ENCODE measurements around the gene PCAT7.
"Not testable (repeated sequence)": the region's sequence is repeated elsewhere in the genome, so short reads cannot be mapped to it uniquely, and the experiment has no call there.

PCAT7 gene

GRCh38 chr9:94534901-94535300, 20.0 kb upstream of the PCAT7 start:
- Mint-ChIP-seq H3K36me3 (ENCODE audit: insufficient read depth) (no peaks in the 10 kb centered on the region), H3K27ac (no peak overlapping the region), H3K4me3 (no peak overlapping the region)

DNA sequence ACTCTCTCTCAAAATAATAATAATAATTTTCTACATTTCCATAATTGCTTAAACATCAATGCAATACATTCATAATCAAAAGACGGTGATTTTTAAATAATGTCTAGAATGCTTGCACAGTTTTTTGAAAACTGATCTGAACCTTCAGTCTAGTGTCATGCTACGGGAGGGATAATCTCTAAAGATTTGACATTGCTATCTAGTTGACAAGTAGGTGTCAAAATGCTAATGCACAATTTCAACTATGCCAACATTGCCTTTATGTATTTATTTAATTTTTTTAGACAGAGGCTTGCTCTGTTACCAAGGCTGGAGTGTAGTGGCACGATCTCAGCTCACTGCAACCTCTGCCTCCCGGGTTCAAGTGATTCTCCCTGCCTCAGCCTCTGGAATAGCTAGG, 16.0 kb upstream of the PCAT7 start:
- H3K27me3 Mint-ChIP-seq = peaks cover 50 to 62% of the 10 kb centered on the region in 2 donors
- DNase-seq (no peak), ATAC-seq (replicated peaks) (no peak)
- no peak overlapping the region for H3K4me3 Mint-ChIP-seq
- no peaks in the 10 kb centered on the region for H3K4me1 Mint-ChIP-seq (ENCODE audit: low read depth in 2 of 2)
- H3K9me3 Mint-ChIP-seq = no peaks in the 10 kb centered on the region
- no peak overlapping the region for H3K27ac Mint-ChIP-seq
- H3K36me3 Mint-ChIP-seq (ENCODE audit: insufficient read depth) = no peaks in the 10 kb centered on the region

More at GRCh38 chr9:94534901-94535300, 20.0 kb upstream of the PCAT7 start:
- no peak for ATAC-seq (replicated peaks)
- H3K4me1 Mint-ChIP-seq (ENCODE audit: low read depth in 2 of 2) = no peaks in the 10 kb centered on the region
- no peak for DNase-seq
- no peaks in the 10 kb centered on the region for H3K9me3 Mint-ChIP-seq
- H3K27me3 Mint-ChIP-seq = peaks cover 27 to 48% of the 10 kb centered on the region in 2 donors

- peaks cover 53 to 67% of the 10 kb centered on the region in 2 donors for H3K27me3 Mint-ChIP-seq
- not testable (repeated sequence) for H3K36me3 Mint-ChIP-seq (ENCODE audit: insufficient read depth); H3K9me3 Mint-ChIP-seq; DNase-seq; ATAC-seq (replicated peaks); H3K27ac Mint-ChIP-seq; H3K4me1 Mint-ChIP-seq (ENCODE audit: low read depth in 2 of 2); H3K4me3 Mint-ChIP-seq
These were observed 10.5 kb upstream of the PCAT7 start for GRCh38 chr9:94544335-94544734.

DNA sequence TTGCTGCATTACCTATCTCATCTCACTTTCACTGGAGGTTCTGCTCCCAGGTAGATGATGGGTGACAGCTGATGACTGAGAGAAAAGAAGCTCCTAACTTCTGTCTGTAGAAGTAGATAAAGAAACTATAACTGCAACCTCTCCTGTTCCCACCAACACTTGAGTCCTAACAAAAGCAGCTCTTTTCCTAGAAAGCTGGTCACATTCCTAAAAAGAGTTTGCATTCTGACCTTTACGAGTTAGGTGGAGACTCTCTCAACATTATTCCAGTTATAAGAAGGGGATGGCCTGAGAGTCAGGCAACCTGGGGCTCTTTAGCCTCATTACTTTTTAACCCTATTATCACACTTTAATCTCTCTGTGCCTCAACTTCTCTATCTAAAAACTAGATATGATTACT, 8.9 kb upstream of the PCAT7 start:
- no peaks in the 10 kb centered on the region for H3K36me3 Mint-ChIP-seq (ENCODE audit: insufficient read depth)
- ATAC-seq (replicated peaks) = no peak
- H3K4me3 Mint-ChIP-seq = no peak overlapping the region
- DNase-seq = no peak
- peaks cover 53 to 59% of the 10 kb centered on the region in 2 donors for H3K27me3 Mint-ChIP-seq
- H3K27ac Mint-ChIP-seq = no peak overlapping the region
- H3K4me1 Mint-ChIP-seq (ENCODE audit: low read depth in 2 of 2) = peaks cover 0 to 2% of the 10 kb centered on the region in 2 donors
- H3K9me3 Mint-ChIP-seq = no peaks in the 10 kb centered on the region

DNA sequence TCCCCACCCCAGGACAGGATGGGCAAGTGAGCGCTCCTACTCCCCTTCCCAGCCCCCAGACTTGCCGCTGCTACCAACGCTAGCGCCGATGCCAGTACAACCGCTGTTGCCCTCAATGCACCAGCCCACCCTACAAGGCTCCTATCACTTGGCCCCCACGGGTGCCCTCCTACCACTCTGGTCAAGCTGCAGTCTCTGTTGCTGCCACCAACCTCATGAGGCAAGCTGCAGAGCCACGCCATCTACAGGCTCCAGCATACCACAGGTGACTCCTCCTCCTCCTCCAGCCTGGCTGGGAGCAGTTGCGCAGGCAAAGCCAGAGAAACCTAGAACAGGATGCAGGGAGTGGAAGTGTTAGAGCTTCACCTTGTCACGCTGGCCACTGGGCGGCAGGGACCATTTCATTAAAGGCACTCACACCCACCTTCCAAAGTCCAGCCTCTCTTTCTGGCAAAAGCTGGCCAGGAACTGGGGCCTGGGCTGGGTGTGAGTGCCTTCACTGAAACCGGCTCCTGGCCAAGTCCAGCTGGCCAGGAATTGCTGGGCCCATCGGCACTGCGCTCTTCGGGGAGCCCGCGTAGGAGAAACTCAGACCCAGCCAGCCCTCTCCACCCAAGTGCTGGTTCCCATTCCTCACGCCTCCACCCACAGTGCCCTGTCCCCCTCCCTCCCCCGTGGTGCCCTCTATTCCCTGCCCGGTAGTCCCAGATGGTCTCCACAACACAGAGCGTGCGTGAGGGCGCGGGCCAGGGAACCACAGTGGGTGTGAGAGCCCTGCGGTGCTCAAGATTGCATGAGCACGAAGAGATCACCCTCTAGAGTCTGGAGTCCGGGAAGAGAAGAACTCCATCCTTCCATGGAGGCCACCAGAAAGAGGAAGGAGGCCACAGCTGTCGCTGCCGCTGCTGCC, 1.6 kb upstream of the PCAT7 start:
- Mint-ChIP-seq H3K4me1 (ENCODE audit: low read depth in 2 of 2) (no peaks in the 10 kb centered on the region), H3K9me3 (no peaks in the 10 kb centered on the region), H3K36me3 (ENCODE audit: insufficient read depth) (no peaks in the 10 kb centered on the region), H3K4me3 (no peak overlapping the region), H3K27ac (no peak overlapping the region), H3K27me3 (peaks cover 15 to 38% of the 10 kb centered on the region in 2 donors)
- DNase-seq = no peak
- no peak for ATAC-seq (replicated peaks)

DNA sequence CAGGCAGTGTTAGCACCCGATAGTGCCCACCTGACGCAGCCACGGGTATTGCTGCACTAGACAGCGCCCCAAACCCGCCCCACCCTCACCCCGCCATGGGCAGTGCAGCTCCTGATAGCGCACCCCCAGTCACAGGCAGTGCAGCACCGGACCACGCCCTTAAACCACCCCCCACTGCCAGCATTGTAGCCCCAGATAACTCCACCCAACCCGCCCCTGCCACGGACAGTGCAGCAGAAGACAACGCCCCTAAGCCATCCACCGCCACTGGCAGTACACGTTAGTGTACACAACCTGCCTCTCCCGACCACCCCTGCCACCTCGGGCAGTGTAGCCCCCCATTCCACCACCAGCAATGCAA, 825 bp upstream of the PCAT7 start:
- DNase-seq (no peak), ATAC-seq (replicated peaks) (no peak)
- Mint-ChIP-seq H3K27ac (no peak overlapping the region), H3K27me3 (peaks cover 11 to 37% of the 10 kb centered on the region in 2 donors), H3K36me3 (ENCODE audit: insufficient read depth) (peaks cover 2% of the 10 kb centered on the region), H3K9me3 (no peaks in the 10 kb centered on the region), H3K4me3 (no peak overlapping the region), H3K4me1 (ENCODE audit: low read depth in 2 of 2) (no peaks in the 10 kb centered on the region)

DNA sequence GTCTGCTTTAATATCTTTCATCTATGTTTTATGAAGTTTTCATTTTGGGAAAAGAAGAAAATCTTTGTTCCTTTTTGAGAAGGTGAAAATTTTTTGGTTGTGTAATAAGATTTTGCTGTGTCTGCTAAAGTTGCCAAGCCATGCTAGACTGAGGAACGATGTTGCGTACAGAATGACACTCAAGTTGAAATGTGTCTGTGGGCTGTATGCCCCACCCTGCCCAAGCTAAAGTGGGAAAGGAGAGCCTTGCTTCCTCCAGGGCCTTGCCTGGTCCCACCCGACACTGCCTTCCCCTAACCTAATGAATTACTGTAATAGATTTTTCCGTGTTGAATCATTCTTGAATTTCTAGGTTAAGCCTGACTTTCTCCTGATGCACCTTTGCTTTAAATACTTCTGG, 2.5 kb downstream of the PCAT7 start:
- no peaks in the 10 kb centered on the region for H3K4me1 Mint-ChIP-seq (ENCODE audit: low read depth in 2 of 2)
- peaks cover 2 to 11% of the 10 kb centered on the region in 2 donors for H3K27me3 Mint-ChIP-seq
- ATAC-seq (replicated peaks) = no peak
- H3K4me3 Mint-ChIP-seq = no peak overlapping the region
- no peak for DNase-seq
- H3K27ac Mint-ChIP-seq = no peak overlapping the region
- H3K9me3 Mint-ChIP-seq = no peaks in the 10 kb centered on the region
- peaks cover 2% of the 10 kb centered on the region for H3K36me3 Mint-ChIP-seq (ENCODE audit: insufficient read depth)

- Mint-ChIP-seq H3K4me1 (ENCODE audit: low read depth in 2 of 2) (no peaks in the 10 kb centered on the region), H3K4me3 (no peak overlapping the region), H3K36me3 (ENCODE audit: insufficient read depth) (peaks cover 2% of the 10 kb centered on the region), H3K27ac (no peak overlapping the region), H3K9me3 (no peaks in the 10 kb centered on the region), H3K27me3 (peaks cover 11 to 14% of the 10 kb centered on the region in 2 donors)
- no peak for ATAC-seq (replicated peaks)
- DNase-seq = no peak
These were observed 5.4 kb downstream of the PCAT7 start for GRCh38 chr9:94560237-94560636.

GRCh38 chr9:94563548-94563947, 8.7 kb downstream of the PCAT7 start:
- peaks cover under 1% of the 10 kb centered on the region for H3K36me3 Mint-ChIP-seq (ENCODE audit: insufficient read depth)
- no peaks in the 10 kb centered on the region for H3K4me1 Mint-ChIP-seq (ENCODE audit: low read depth in 2 of 2)
- H3K4me3 Mint-ChIP-seq = no peak overlapping the region
- H3K27me3 Mint-ChIP-seq = peaks cover 16 to 23% of the 10 kb centered on the region in 2 donors
- no peak overlapping the region for H3K27ac Mint-ChIP-seq
- DNase-seq (no peak), ATAC-seq (replicated peaks) (no peak)
- H3K9me3 Mint-ChIP-seq = no peaks in the 10 kb centered on the region

- H3K4me3 Mint-ChIP-seq; H3K9me3 Mint-ChIP-seq; ATAC-seq (replicated peaks); H3K4me1 Mint-ChIP-seq (ENCODE audit: low read depth in 2 of 2); H3K27ac Mint-ChIP-seq; H3K36me3 Mint-ChIP-seq (ENCODE audit: insufficient read depth); DNase-seq: not testable (repeated sequence)
- peaks cover 16 to 23% of the 10 kb centered on the region in 2 donors for H3K27me3 Mint-ChIP-seq
These were observed 9.4 kb downstream of the PCAT7 start for GRCh38 chr9:94564279-94564678.

DNA sequence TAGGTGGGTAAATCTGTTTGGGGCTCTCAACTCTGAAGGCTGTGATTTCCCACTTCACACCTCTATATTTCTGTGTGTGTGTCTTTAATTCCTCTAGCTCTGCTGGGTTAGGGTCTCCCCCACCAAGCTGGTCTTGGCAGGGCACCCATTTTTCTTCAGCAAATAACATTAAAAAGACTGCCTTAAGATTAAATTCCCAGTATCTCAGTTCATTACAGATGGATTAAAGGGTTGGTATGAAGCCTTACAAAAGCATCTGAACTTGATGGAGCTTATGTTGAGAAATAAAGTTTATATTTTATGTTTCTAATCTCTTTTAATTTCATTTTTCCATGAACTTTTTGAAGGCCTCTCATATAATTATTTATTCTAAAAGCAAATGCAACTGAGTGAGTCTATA, 11.7 kb downstream of the PCAT7 start:
- H3K4me1 Mint-ChIP-seq (ENCODE audit: low read depth in 2 of 2) = no peaks in the 10 kb centered on the region
- no peaks in the 10 kb centered on the region for H3K9me3 Mint-ChIP-seq
- no peak overlapping the region for H3K4me3 Mint-ChIP-seq
- H3K27ac Mint-ChIP-seq = no peak overlapping the region
- no peaks in the 10 kb centered on the region for H3K36me3 Mint-ChIP-seq (ENCODE audit: insufficient read depth)
- DNase-seq = no peak
- no peak for ATAC-seq (replicated peaks)
- peaks cover 16 to 26% of the 10 kb centered on the region in 2 donors for H3K27me3 Mint-ChIP-seq

DNA sequence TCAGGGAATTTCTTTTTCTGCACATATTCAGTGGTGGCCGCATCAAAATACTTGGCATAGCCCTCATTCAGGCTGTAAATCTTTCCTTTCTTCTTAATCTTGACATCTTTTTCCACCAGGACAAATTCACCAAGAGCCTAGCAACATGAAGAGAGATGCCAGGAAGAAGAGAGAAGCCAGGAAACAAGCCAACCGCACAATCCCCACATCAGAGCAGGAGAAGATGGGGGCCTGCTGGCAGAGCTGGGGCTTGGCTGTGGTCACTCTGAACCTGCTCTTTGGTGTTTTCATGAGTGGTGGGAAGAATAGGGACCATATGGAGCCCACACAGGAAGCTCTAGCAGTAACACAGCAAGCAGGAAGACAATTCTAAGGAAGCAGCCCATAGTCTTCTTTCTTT, 12.4 kb downstream of the PCAT7 start:
- Mint-ChIP-seq H3K27me3 (peaks cover 20 to 32% of the 10 kb centered on the region in 2 donors), H3K27ac (no peak overlapping the region), H3K9me3 (no peaks in the 10 kb centered on the region)

DNA sequence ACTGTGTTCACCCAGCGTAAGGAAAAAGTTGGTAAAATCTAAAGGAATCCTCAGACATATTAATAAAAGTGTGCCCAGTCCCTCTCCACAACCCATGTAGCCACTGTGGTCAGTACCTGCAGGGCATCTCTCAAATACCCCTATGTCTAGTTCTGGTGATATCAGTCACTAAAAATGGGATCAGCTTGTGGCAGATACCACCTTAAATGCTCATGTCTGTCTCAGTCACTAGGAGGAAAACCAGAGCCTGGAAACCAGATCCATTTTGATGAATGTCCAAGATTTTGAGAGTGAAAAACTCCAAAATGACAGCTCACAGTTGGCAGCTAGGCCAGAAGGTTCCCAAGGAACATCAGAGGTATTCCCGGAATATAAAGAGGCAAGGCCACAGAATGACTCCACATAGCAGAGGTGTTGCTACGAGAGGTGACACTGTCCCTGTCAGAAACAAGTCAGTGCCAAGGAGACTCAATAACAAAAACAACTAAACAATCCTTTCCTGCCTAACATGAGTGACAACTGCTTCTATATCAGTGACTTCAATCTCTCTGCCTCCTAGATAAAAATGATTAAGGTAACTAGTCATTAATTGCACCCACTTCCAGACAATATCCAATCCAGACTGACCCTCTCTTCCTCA, 13.5 kb downstream of the PCAT7 start:
- Mint-ChIP-seq H3K27ac (no peak overlapping the region), H3K36me3 (ENCODE audit: insufficient read depth) (no peaks in the 10 kb centered on the region), H3K4me3 (no peak overlapping the region), H3K4me1 (ENCODE audit: low read depth in 2 of 2) (no peaks in the 10 kb centered on the region), H3K9me3 (no peaks in the 10 kb centered on the region), H3K27me3 (peaks cover 23 to 32% of the 10 kb centered on the region in 2 donors)
- DNase-seq (no peak), ATAC-seq (replicated peaks) (no peak)

More for the DNA sequence above, 12.4 kb downstream of the PCAT7 start:
- no peaks in the 10 kb centered on the region for H3K4me1 Mint-ChIP-seq (ENCODE audit: low read depth in 2 of 2)
- DNase-seq (no peak), ATAC-seq (replicated peaks) (no peak)
- no peak overlapping the region for H3K4me3 Mint-ChIP-seq
- H3K36me3 Mint-ChIP-seq (ENCODE audit: insufficient read depth) = no peaks in the 10 kb centered on the region

All from effector memory CD8-positive, alpha-beta T cell (primary cell).